H1 (cell line): ENCODE data around the gene ZNF277. TPM values are rescaled to one million over a fixed set of nuclear protein-coding genes. Genes with fewer than 3 reads are reported as not detected.

ENCODE experiments used
- CTCF ChIA-PET: fragments of 300-600 bp; sonication (Branson Sonifier 250); formaldehyde crosslinking; loops from one replicate; lab custom pipeline; 2021; ENCODE audit not compliant: partially characterized antibody; lab: Charles Lee
- POLR2A ChIA-PET: fragments of 300-600 bp; sonication (Branson Sonifier 250); formaldehyde crosslinking; loops from one replicate; lab custom pipeline; 2021; ENCODE audit warnings: inconsistent platforms; ENCODE audit not compliant: partially characterized antibody; lab: Charles Lee
- DNase-seq, 2 experiments: peaks; one replicate each; pipeline versions ENCODE4 v3.0.0 to v3.0.0-alpha.2; 2010 to 2022; ENCODE audit warnings: low spot score in 2 of 2, low read depth in 1 of 2, mixed read lengths in 1 of 2
- FAIRE-seq: peaks from 2 replicates; lab custom pipeline; 2011; peaks lifted over from hg19 to GRCh38; lab: Jason Lieb, UNC
- H2AFZ ChIP-seq: 2 replicates; pipeline ENCODE4 v1.8.1; 2012; ENCODE audit warnings: low read length, inconsistent platforms
- H2AK5ac ChIP-seq: 2 replicates; pipeline ENCODE4 v1.6.1; 2013; ENCODE audit warnings: low read depth, low read length
- H2BK120ac ChIP-seq: replicated peaks from 2 replicates; pipeline ENCODE3; 2013; ENCODE audit warnings: low read depth, low read length, inconsistent platforms
- H2BK12ac ChIP-seq: 2 replicates; pipeline ENCODE4 v1.6.1; 2013; ENCODE audit warnings: low read depth, low read length
- H2BK15ac ChIP-seq: 2 replicates; pipeline ENCODE4 v1.6.1; 2013; ENCODE audit warnings: low read length
- H2BK20ac ChIP-seq: 2 replicates; pipeline ENCODE4 v1.6.1; 2013; ENCODE audit warnings: low read length
- H2BK5ac ChIP-seq: 2 replicates; pipeline ENCODE4 v1.6.1; 2013; ENCODE audit warnings: low read depth, low read length
- H3K14ac ChIP-seq: 2 replicates; pipeline ENCODE4 v1.6.1; 2013; ENCODE audit warnings: inconsistent platforms; ENCODE audit not compliant: insufficient read length
- H3K18ac ChIP-seq: 2 replicates; pipeline ENCODE4 v1.6.1; 2013; ENCODE audit warnings: low read length; ENCODE audit errors: extremely low read depth
- H3K23ac ChIP-seq: 2 replicates; pipeline ENCODE4 v1.6.1; 2013; ENCODE audit warnings: inconsistent platforms; ENCODE audit not compliant: insufficient read length
- H3K23me2 ChIP-seq: 2 replicates; pipeline ENCODE4 v1.6.1; 2013; ENCODE audit warnings: low read depth, low read length
- H3K27ac ChIP-seq: 2 replicates; pipeline ENCODE4 v1.6.1; 2011; ENCODE audit warnings: low read depth, low read length, inconsistent platforms
- H3K27me3 ChIP-seq, 4 experiments: replicated peaks in 1 of 4; 1 replicate in 1 of 4; 2 replicates in 3 of 4; pipeline versions ENCODE4 v1.6.1 to v1.8.1; 2011 to 2013; ENCODE audit warnings: low read length in 3 of 4, mild to moderate bottlenecking in 3 of 4, inconsistent platforms in 2 of 4, mixed read lengths in 2 of 4, moderate library complexity in 1 of 4; ENCODE audit not compliant: control insufficient read depth in 3 of 4, insufficient read depth in 3 of 4; ENCODE audit errors: extremely low read depth in 1 of 4
- H3K36me3 ChIP-seq, 4 experiments: 2 replicates each; pipeline versions ENCODE4 v1.6.1 to v1.8.1; 2011 to 2013; ENCODE audit warnings: mild to moderate bottlenecking in 4 of 4, low read length in 3 of 4, moderate library complexity in 2 of 4, control low read depth in 1 of 4, inconsistent platforms in 1 of 4; ENCODE audit not compliant: insufficient read depth in 4 of 4, control insufficient read depth in 2 of 4
- H3K4ac ChIP-seq: replicated peaks from 2 replicates; pipeline ENCODE3; 2013; ENCODE audit warnings: low read length, low read depth, mixed read lengths, inconsistent platforms; ENCODE audit not compliant: insufficient read length
- H3K4me1 ChIP-seq, 4 experiments: replicated peaks in 1 of 4; 1 replicate in 1 of 4; 2 replicates in 3 of 4; pipeline versions ENCODE4 v1.6.1 to v1.8.1; 2011 to 2013; ENCODE audit warnings: low read length in 3 of 4, inconsistent platforms in 2 of 4, mixed read lengths in 1 of 4; ENCODE audit not compliant: insufficient read depth in 4 of 4, control insufficient read depth in 3 of 4
- H3K4me2 ChIP-seq, 2 experiments: 2 replicates each; pipeline versions ENCODE4 v1.6.1 to v1.8.1; 2011 to 2013; ENCODE audit warnings: low read depth in 2 of 2, low read length in 2 of 2, control low read depth in 1 of 2, inconsistent platforms in 1 of 2, mild to moderate bottlenecking in 1 of 2; ENCODE audit not compliant: insufficient read depth in 1 of 2
- H3K4me3 ChIP-seq, 4 experiments: fragments of 200-600, 300-600 bp in 1 of 4; sonication (generic), shearing (Covaris generic), sonication (Bioruptor Twin) in 1 of 4; 2 replicates each; pipeline versions ENCODE4 v1.5.1 to v1.8.1; 2011 to 2016; ENCODE audit warnings: low read length in 4 of 4, low read depth in 3 of 4, control low read depth in 2 of 4, inconsistent platforms in 2 of 4, mild to moderate bottlenecking in 2 of 4, mixed read lengths in 1 of 4, moderate library complexity in 1 of 4; ENCODE audit not compliant: insufficient read depth in 2 of 4; ENCODE audit errors: extremely low read depth in 1 of 4
- H3K56ac ChIP-seq: replicated peaks from 2 replicates; pipeline ENCODE3; 2013; ENCODE audit warnings: low read depth, mild to moderate bottlenecking, mixed read lengths, low read length, inconsistent platforms; ENCODE audit not compliant: insufficient read length
- H3K79me1 ChIP-seq: 2 replicates; pipeline ENCODE4 v1.6.1; 2013; ENCODE audit warnings: low read depth, low read length, control low read depth
- H3K79me2 ChIP-seq, 2 experiments: 2 replicates each; pipeline versions ENCODE4 v1.6.1 to v1.8.1; 2012 to 2013; ENCODE audit warnings: low read length in 2 of 2, mild to moderate bottlenecking in 2 of 2, inconsistent platforms in 1 of 2; ENCODE audit not compliant: insufficient read depth in 2 of 2, control insufficient read depth in 1 of 2
- H3K9ac ChIP-seq, 4 experiments: replicated peaks in 1 of 4; 1 replicate in 1 of 4; 2 replicates in 3 of 4; pipeline versions ENCODE4 v1.6.1 to v1.8.1; 2011 to 2013; ENCODE audit warnings: low read depth in 3 of 4, low read length in 3 of 4, control low read depth in 2 of 4, mild to moderate bottlenecking in 2 of 4, moderate library complexity in 2 of 4, inconsistent platforms in 1 of 4; ENCODE audit errors: extremely low read depth in 1 of 4
- H3K9me3 ChIP-seq, 2 experiments: 2 replicates each; pipeline versions ENCODE4 v1.6.1 to v1.8.1; 2012 to 2013; ENCODE audit warnings: mild to moderate bottlenecking in 2 of 2, moderate library complexity in 2 of 2, control low read depth in 1 of 2, inconsistent platforms in 1 of 2, low read depth in 1 of 2, low read length in 1 of 2, mixed read lengths in 1 of 2; ENCODE audit not compliant: insufficient read depth in 2 of 2
- H4K20me1 ChIP-seq, 2 experiments: replicated peaks in 1 of 2; 2 replicates each; pipeline versions ENCODE3 to v1.8.1; 2011 to 2013; ENCODE audit warnings: inconsistent platforms in 2 of 2, low read length in 2 of 2, mild to moderate bottlenecking in 1 of 2; ENCODE audit not compliant: insufficient read depth in 2 of 2, control insufficient read depth in 1 of 2
- H4K5ac ChIP-seq: 2 replicates; pipeline ENCODE4 v1.6.1; 2013; ENCODE audit warnings: low read length, low read depth, mixed read lengths, inconsistent platforms; ENCODE audit not compliant: insufficient read length
- H4K8ac ChIP-seq: 2 replicates; pipeline ENCODE4 v1.8.0; 2013; ENCODE audit warnings: mild to moderate bottlenecking, moderate library complexity, low read length, inconsistent platforms; ENCODE audit not compliant: insufficient read depth; ENCODE audit errors: extremely low read depth
- H4K91ac ChIP-seq: replicated peaks from 2 replicates; pipeline ENCODE3; 2013; ENCODE audit warnings: low read length, mixed read lengths, inconsistent platforms; ENCODE audit not compliant: insufficient read length
- BRCA1 ChIP-seq: IDR thresholded peaks from 2 replicates; pipeline ENCODE4 v1.6.1; 2012; ENCODE audit warnings: low read depth, low read length, improper control_type of control experiment
- EGR1 ChIP-seq: IDR thresholded peaks from 2 replicates; pipeline ENCODE4 v1.6.1; 2011; ENCODE audit warnings: low read depth, low read length, borderline replicate concordance
- SUZ12 ChIP-seq: fragments of 200-600 bp; sonication (generic); IDR thresholded peaks from 2 replicates; pipeline ENCODE4 v1.6.1; 2012; ENCODE audit warnings: mild to moderate bottlenecking, inconsistent platforms, low read length, moderate library complexity, mixed read lengths
- TEAD4 ChIP-seq: IDR thresholded peaks from 2 replicates; pipeline ENCODE4 v1.6.1; 2012; ENCODE audit warnings: low read depth, low read length, inconsistent platforms, mixed read lengths
- ZNF274 ChIP-seq: IDR thresholded peaks from 2 replicates; pipeline ENCODE4 v1.7.0; 2012; ENCODE audit warnings: low read length, borderline replicate concordance; ENCODE audit errors: extremely low read depth
- WGBS, 2 experiments: shearing (Covaris generic) in 1 of 2; methylation state at CpG; one replicate each; pipeline versions ENCODE4 v1.1.6 to v1.1.7; 2013 to 2015; ENCODE audit warnings: low lambda C conversion rate in 2 of 2, mixed read lengths in 2 of 2, inconsistent platforms in 1 of 2, low coverage in 1 of 2, missing lambda C conversion rate in 1 of 2; ENCODE audit not compliant: insufficient replicate concordance in 2 of 2, insufficient coverage in 1 of 2, insufficient read length in 1 of 2; ENCODE audit errors: extremely low coverage in 1 of 2, missing lambda C conversion rate in 1 of 2; 5-methylcytosine and 5-hydroxymethylcytosine counted together
- polyA plus RNA-seq, 7 experiments: library from polyadenylated mRNA; depleted of rRNA in 3 of 7; stranded (reverse) in 5 of 7; unstranded in 2 of 7; fragments of >200 nt in 5 of 7; fragments of 200-250 nt in 2 of 7; gene quantifications; 1 replicate in 5 of 7; 2 replicates in 1 of 7; 4 replicates in 1 of 7; pipeline versions ENCODE4 v1.2.1 to v1.2.3, GENCODE V29; 2011 to 2013; ENCODE audit warnings: missing spikeins in 2 of 7, mixed read lengths in 2 of 7
- total RNA-seq: library from RNA; stranded (reverse); fragmentation: NEBNext Ultra II Directional; extraction: Animal tissue kit (Norgen Biotek cat#: 25700); gene quantifications from 2 replicates; pipeline ENCODE4 v1.2.1, GENCODE V29; 2021

ZNF277 gene
- total and polyA plus RNA-seq, 2 of the 8 experiments (the other 6 are each of a cell fraction or from before 2014, with no cell fraction given) = 5.1 to 21.7 TPM

DNA sequence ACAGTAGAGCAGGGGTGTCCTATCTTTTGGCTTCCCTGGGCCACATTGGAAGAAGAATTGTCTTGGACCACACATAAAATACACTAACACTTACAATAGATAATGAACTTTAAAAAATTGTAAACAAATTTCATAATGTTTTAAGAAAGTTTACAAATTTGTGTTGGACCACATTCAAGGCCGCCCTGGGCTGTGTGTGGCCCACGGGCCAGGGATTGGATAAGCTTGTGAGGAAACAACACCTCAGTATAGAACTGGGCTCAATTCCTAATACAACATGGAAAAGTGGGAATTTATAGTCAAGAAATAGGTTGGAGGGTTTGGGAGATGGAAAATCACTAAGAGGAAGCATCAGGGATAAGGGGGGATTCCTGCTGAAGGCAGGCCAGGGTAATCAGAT, 17.7 kb downstream of the ZNF277 start:
- H3K27ac ChIP-seq = no peak overlapping the region
- H4K91ac ChIP-seq = no peak overlapping the region
- H4K5ac ChIP-seq = no peak overlapping the region
- TF ChIP-seq EGR1 (no peak), ZNF274 (no peak), SUZ12 (no peak), BRCA1 (no peak), TEAD4 (no peak)
- H4K20me1 ChIP-seq = peaks cover 0 to 3% of the 10 kb centered on the region in 2 experiments
- no peak overlapping the region for H2BK20ac ChIP-seq
- H2BK12ac ChIP-seq = no peak overlapping the region
- no peaks in the 10 kb centered on the region for H3K27me3 ChIP-seq
- POLR2A ChIA-PET = interaction anchor here (1.7 kb wide), 1 partner anchor 227 kb away, joined by 4 read pairs; the partner anchor contains the start of gene IFRD1
- FAIRE-seq (no peak), DNase-seq (no peak)
- H3K56ac ChIP-seq = no peak overlapping the region
- no peak overlapping the region for H3K14ac ChIP-seq
- no peak overlapping the region for H3K4me3 ChIP-seq
- no peaks in the 10 kb centered on the region; the same call in 1 of the 2 replicates for H3K79me1 ChIP-seq
- H4K8ac ChIP-seq = no peak overlapping the region
- H3K4me2 ChIP-seq = no peak overlapping the region
- peaks cover 5 to 80% of the 10 kb centered on the region in 2 experiments; a peak in 3 of 4 replicates for H3K79me2 ChIP-seq
- no peak overlapping the region for H3K4ac ChIP-seq
- CTCF ChIA-PET = interaction anchor here (1.0 to 5.4 kb wide), 2 partner anchors 10 to 14 kb away, joined by 3 to 18 read pairs; no protein-coding TSS in a partner anchor
- H3K9me3 ChIP-seq = no peaks in the 10 kb centered on the region; a peak in 1 of 4 replicates
- no peak overlapping the region for H2BK15ac ChIP-seq
- WGBS, 2 experiments = 94% methylated on average over 2 of the region's 2 CpGs; no CpG with 5 or more reads in 1 of the 2 experiments
- no peak overlapping the region for H3K18ac ChIP-seq
- H3K23me2 ChIP-seq = no peaks in the 10 kb centered on the region
- H3K9ac ChIP-seq = no peak overlapping the region
- H2BK120ac ChIP-seq = no peak overlapping the region
- no peak overlapping the region for H2AFZ ChIP-seq
- H2AK5ac ChIP-seq = no peak overlapping the region
- no peaks in the 10 kb centered on the region; a peak in 2 of 7 replicates for H3K4me1 ChIP-seq
- no peaks in the 10 kb centered on the region for H3K36me3 ChIP-seq
- no peak overlapping the region for H3K23ac ChIP-seq
- no peak overlapping the region for H2BK5ac ChIP-seq
